K562 (cell line): ENCODE results near the gene HPN. TPM values are rescaled to one million over a fixed set of nuclear protein-coding genes. Genes with fewer than 3 reads are reported as not detected.

Experiments used
- POLR3A ChIP-seq: IDR thresholded peaks from 2 replicates; pipeline ENCODE4 v1.6.1; 2011; ENCODE audit warnings: borderline replicate concordance, mild to moderate bottlenecking, moderate library complexity; ENCODE audit not compliant: insufficient read length, insufficient read depth; ENCODE audit errors: extremely low read depth
- SPI1 ChIP-seq: IDR thresholded peaks from 2 replicates; pipeline ENCODE4 v1.6.1; 2011; ENCODE audit warnings: low read depth, low read length, control low read depth, borderline replicate concordance
- ZNF395 ChIP-seq: fragments of 200-800 bp; sonication (Bioruptor generic); IDR thresholded peaks from 2 replicates; pipeline ENCODE4 v1.6.1; 2017; ENCODE audit warnings: missing genetic modification characterization, missing compliant biosample characterization
- ZNF407 ChIP-seq: fragments of 450-650 bp; IDR thresholded peaks from 2 replicates; pipeline ENCODE4 v1.6.1; 2016; ENCODE audit warnings: low read depth
- polyA plus RNA-seq, 8 experiments: library from polyadenylated mRNA; depleted of rRNA in 4 of 8; stranded (reverse) in 5 of 8; unstranded in 3 of 8; fragments of >200 nt; fragmentation: Nextera tagmentation in 2 of 8; fragmentation: Illumina TruSeq in 1 of 8; extraction: Ambion mirVana in 2 of 8; extraction: Trizol in 1 of 8; gene quantifications; 2 replicates each; pipeline versions ENCODE4 v1.2.1 to v1.2.3, GENCODE V29; 2011 to 2014; ENCODE audit warnings: inconsistent platforms in 1 of 8, missing spikeins in 1 of 8
- total RNA-seq, 7 experiments: library from RNA; depleted of rRNA in 6 of 7; stranded (reverse); fragments of >200 nt in 6 of 7; fragmentation: Illumina TruSeq in 2 of 7; extraction: Trizol in 2 of 7; gene quantifications; 2 replicates each; pipeline versions ENCODE4 v1.2.1 to v1.2.3, GENCODE V29; 2011 to 2021; ENCODE audit warnings: low replicate concordance in 1 of 7

Gene HPN
- total and polyA plus RNA-seq, 9 of the 15 experiments (the other 6 are each of a cell fraction or from before 2014, with no cell fraction given): 0.10 to 0.20 TPM; not detected in 7

GRCh38 chr19:34997071-34997617 is 44.4 kb upstream of the HPN start (continued):
- no peak for TF ChIP-seq ZNF407
- no peak for TF ChIP-seq POLR3A
- TF ChIP-seq SPI1: no peak
- no peak for TF ChIP-seq ZNF395 (CRISPR knock-in tag)
